GM12874 (cell line): ENCODE results near the gene NSUN6.

ENCODE experiments used
- CTCF ChIP-seq: IDR thresholded peaks from 2 replicates; pipeline ENCODE4 v1.5.1; 2011; ENCODE audit warnings: low read depth, mild to moderate bottlenecking, control low read depth, low read length, moderate library complexity; ENCODE audit not compliant: insufficient read depth

NSUN6 gene

GRCh38 chr10:18608596-18608995 is 42.8 kb downstream of the NSUN6 start:
- no peak for TF ChIP-seq CTCF

- no peak for TF ChIP-seq CTCF
Measured at GRCh38 chr10:18607503-18608378, 43.6 kb downstream of the NSUN6 start.

- no peak for TF ChIP-seq CTCF
Measured at GRCh38 chr10:18606051-18606695, 45.2 kb downstream of the NSUN6 start.

- 0 out of 2 replicates have a peak, but pooled peaks have one; percentile 2 for TF ChIP-seq CTCF
Measured at GRCh38 chr10:18601321-18601720, 50.1 kb downstream of the NSUN6 start.

GRCh38 chr10:18599392-18599791 is 52.0 kb downstream of the NSUN6 start:
- no peak for TF ChIP-seq CTCF

- TF ChIP-seq CTCF: peak; percentile 40; the same call in 1 of the 2 replicates
Measured at GRCh38 chr10:18594574-18595156, 56.7 kb downstream of the NSUN6 start.

- no peak for TF ChIP-seq CTCF
Measured at GRCh38 chr10:18583575-18584270, 67.7 kb downstream of the NSUN6 start.
